OCI-LY7 (cell line): ENCODE data around the gene SPC25. TPM values are rescaled to one million over a fixed set of nuclear protein-coding genes. Genes with fewer than 3 reads are reported as not detected.
"Not testable (repeated sequence)": the region's sequence is repeated elsewhere in the genome, so short reads cannot be mapped to it uniquely, and the experiment has no call there.

Experiments used
- BruUV-seq: library from RNA; stranded (reverse); fragments of 400-500 nt; replicated peaks from 2 replicates; lab custom pipeline; 2021; lab: Mats Ljungman, UMichigan
- CTCF ChIA-PET: fragments of 300-600 bp; sonication (Branson Sonifier 250); formaldehyde crosslinking; loops from one replicate; lab custom pipeline; 2022; ENCODE audit warnings: antibody characterized with exemption; ENCODE audit not compliant: unreplicated experiment; lab: Charles Lee
- POLR2A ChIA-PET: fragments of 300-600 bp; sonication (Branson Sonifier 250); formaldehyde crosslinking; loops from one replicate; lab custom pipeline; 2022; ENCODE audit warnings: antibody characterized with exemption; lab: Charles Lee
- DNase-seq: peaks from one replicate; pipeline ENCODE4 v3.0.0-alpha.2; 2015; ENCODE audit warnings: low spot score
- H2AFZ ChIP-seq: fragments of 200-600 bp; sonication (generic), shearing (Covaris generic); 2 replicates; pipeline ENCODE4 v1.6.1; 2014; ENCODE audit warnings: mild to moderate bottlenecking, antibody characterized with exemption, low read length, moderate library complexity
- H3K27ac ChIP-seq: fragments of 200-600 bp; sonication (generic); 2 replicates; pipeline ENCODE4 v1.5.1; 2014; ENCODE audit warnings: mixed run types, low read depth, mild to moderate bottlenecking, moderate library complexity, low read length, inconsistent platforms; ENCODE audit not compliant: poor library complexity, severe bottlenecking
- H3K36me3 ChIP-seq: fragments of 200-600 bp; sonication (generic); 2 replicates; pipeline ENCODE4 v1.6.1; 2014; ENCODE audit warnings: mild to moderate bottlenecking, antibody characterized with exemption, low read length, moderate library complexity, mixed read lengths; ENCODE audit not compliant: insufficient read depth
- H3K4me1 ChIP-seq: fragments of 200-600 bp; sonication (generic); 2 replicates; pipeline ENCODE4 v1.5.1; 2014; ENCODE audit warnings: mild to moderate bottlenecking, low read length; ENCODE audit not compliant: insufficient read depth, poor library complexity, severe bottlenecking
- H3K4me2 ChIP-seq: fragments of 200-600 bp; sonication (generic); 2 replicates; pipeline ENCODE4 v1.6.1; 2014; ENCODE audit warnings: mild to moderate bottlenecking, low read length
- H3K4me3 ChIP-seq: fragments of 200-600 bp; sonication (generic); 2 replicates; pipeline ENCODE4 v1.5.1; 2014; ENCODE audit warnings: mild to moderate bottlenecking, low read depth, low read length; ENCODE audit not compliant: poor library complexity, severe bottlenecking
- H3K79me2 ChIP-seq: fragments of 200-600 bp; sonication (generic); 2 replicates; pipeline ENCODE4 v1.6.1; 2016; ENCODE audit warnings: low read depth, mild to moderate bottlenecking, low read length, moderate library complexity, mixed read lengths; ENCODE audit not compliant: insufficient read depth
- H3K9me2 ChIP-seq: fragments of 200-600 bp; sonication (generic); 2 replicates; pipeline ENCODE4 v1.6.1; 2016; ENCODE audit warnings: mild to moderate bottlenecking, low read length, mixed read lengths; ENCODE audit not compliant: insufficient read depth
- H3K9me3 ChIP-seq: fragments of 200-600 bp; sonication (generic); 2 replicates; pipeline ENCODE4 v1.6.1; 2014; ENCODE audit warnings: mild to moderate bottlenecking, mixed run types, low read length, mixed read lengths
- H4K20me1 ChIP-seq: fragments of 200-600 bp; sonication (generic); 2 replicates; pipeline ENCODE4 v1.6.1; 2014; ENCODE audit warnings: mild to moderate bottlenecking, antibody characterized with exemption, low read length, moderate library complexity, mixed read lengths; ENCODE audit not compliant: insufficient read depth
- CTCF ChIP-seq: fragments of 200-600 bp; sonication (generic); conservative IDR thresholded peaks from 2 replicates; pipeline ENCODE4 v1.5.1; 2014; ENCODE audit warnings: mild to moderate bottlenecking, antibody characterized with exemption, low read length, moderate library complexity, mixed read lengths
- EZH2phosphoT487 ChIP-seq: fragments of 200-600 bp; sonication (generic); IDR thresholded peaks from 2 replicates; pipeline ENCODE4 v1.6.1; 2018; ENCODE audit warnings: low read depth, borderline replicate concordance, mild to moderate bottlenecking, mixed run types, antibody characterized with exemption, low read length, moderate library complexity, mixed read lengths
- intact Hi-C: fragments of 100-400 bp; cut with micrococcal nuclease; formaldehyde crosslinking; loops from one replicate; pipeline ENCODE4 v1.10.0; 2022; ENCODE audit not compliant: unreplicated experiment
- total RNA-seq, 2 experiments: library from RNA; depleted of rRNA in 1 of 2; stranded (reverse); fragments of >200 nt in 1 of 2; shearing (Covaris generic) in 1 of 2; gene quantifications; 2 replicates each; pipeline ENCODE4 v1.2.3, GENCODE V29; 2014 to 2022

Gene SPC25
- total RNA-seq, 2 experiments from 2014 or later, result 29.3 to 53.1 TPM

DNA sequence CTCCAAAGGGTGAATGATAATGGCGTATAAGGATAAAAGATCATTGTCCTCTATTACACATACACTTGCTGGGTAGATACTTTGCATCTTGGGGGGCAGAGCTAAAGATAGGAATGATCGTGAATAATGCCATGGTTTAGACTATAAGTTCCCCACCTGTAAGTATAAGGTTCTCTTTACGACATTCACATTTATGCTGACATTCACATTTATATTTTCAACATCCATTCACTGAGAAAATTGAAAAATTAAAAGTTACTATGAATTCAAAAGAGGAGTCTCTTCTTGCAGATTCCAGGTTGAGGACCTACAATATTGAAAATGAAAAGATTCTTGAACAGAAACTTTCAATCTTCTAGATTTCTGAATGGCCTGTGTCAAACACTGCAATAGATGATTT is 2.1 kb upstream of the SPC25 start:
- Histone ChIP-seq H4K20me1 (no peaks in the 10 kb centered on the region), H3K79me2 (peaks cover 12% of the 10 kb centered on the region), H3K4me1 (peaks cover 5% of the 10 kb centered on the region), H3K4me2 (no peak overlapping the region), H3K9me3 (no peaks in the 10 kb centered on the region), H2AFZ (no peak overlapping the region), H3K27ac (no peak overlapping the region), H3K4me3 (no peak overlapping the region), H3K36me3 (peaks cover 12% of the 10 kb centered on the region), H3K9me2 (peaks cover 3% of the 10 kb centered on the region; the same call in 1 of the 2 replicates)
- POLR2A ChIA-PET, result interaction anchor here (0.6 kb wide), 1 partner anchor 134 kb away, joined by 3 read pairs; no protein-coding TSS in a partner anchor
- CTCF ChIA-PET, result no interaction called here
- no TSS peak for BruUV-seq
- no peak for TF ChIP-seq EZH2phosphoT487
- no peak for TF ChIP-seq CTCF
- intact Hi-C loops, result loop anchor here (10.0 kb wide), 1 partner anchor 648 kb away; the partner anchor contains the start of gene STK39
- DNase-seq, result no peak

GRCh38 chr2:168889635-168890005 is 610 bp downstream of the SPC25 start:
- TF ChIP-seq CTCF (no peak), EZH2phosphoT487 (no peak)

DNA sequence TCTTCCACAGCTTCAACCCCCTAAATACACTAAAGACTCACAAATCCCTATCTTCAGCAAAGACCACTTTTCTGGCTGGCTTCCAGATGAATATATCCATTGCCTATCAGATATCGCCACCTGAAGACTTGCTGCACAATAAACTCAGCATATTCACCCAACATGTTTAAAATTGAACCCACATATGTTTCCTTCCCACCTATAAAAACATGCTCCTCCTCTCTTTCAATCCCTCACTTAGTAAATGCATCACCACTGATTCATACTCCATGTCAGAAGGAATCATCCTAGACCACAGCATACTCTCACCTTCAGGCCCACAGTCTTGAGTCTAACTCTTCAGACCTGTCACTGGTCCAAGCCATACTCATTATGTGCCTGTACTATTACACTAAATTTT is 5.3 kb downstream of the SPC25 start:
- ChIA-PET POLR2A (no interaction called here), CTCF (no interaction called here)
- H3K79me2 ChIP-seq, result peaks cover 22% of the 10 kb centered on the region
- no peaks in the 10 kb centered on the region for H4K20me1 ChIP-seq
- H3K4me1 ChIP-seq, result peaks cover 5% of the 10 kb centered on the region
- intact Hi-C loops, result no loop called here
- H3K36me3 ChIP-seq, result peaks cover 67% of the 10 kb centered on the region
- no peaks in the 10 kb centered on the region for H3K9me2 ChIP-seq
- no peak overlapping the region for H3K4me3 ChIP-seq
- H3K4me2 ChIP-seq, result no peak overlapping the region
- no TSS peak for BruUV-seq
- TF ChIP-seq CTCF (no peak), EZH2phosphoT487 (no peak)
- H3K27ac ChIP-seq, result no peak overlapping the region
- DNase-seq, result no peak
- H3K9me3 ChIP-seq, result no peaks in the 10 kb centered on the region
- H2AFZ ChIP-seq, result no peak overlapping the region

More at GRCh38 chr2:168889635-168890005, 610 bp downstream of the SPC25 start:
- peak overlapping the region; percentile 93 for H3K4me3 ChIP-seq
- H4K20me1 ChIP-seq, result no peaks in the 10 kb centered on the region
- H3K27ac ChIP-seq, result peak overlapping the region; percentile 49
- no TSS peak for BruUV-seq
- ChIA-PET CTCF (no interaction called here), POLR2A (no interaction called here)
- 0 out of 2 replicates have a peak, but pooled peaks cover 3% of the 10 kb centered on the region for H3K9me2 ChIP-seq
- H3K9me3 ChIP-seq, result no peaks in the 10 kb centered on the region
- peak overlapping the region; percentile 83 for H3K4me2 ChIP-seq
- intact Hi-C loops, result loop anchor here (10.0 kb wide), 1 partner anchor 645 kb away; the partner anchor contains the start of gene STK39
- peaks cover 12% of the 10 kb centered on the region for H3K79me2 ChIP-seq
- peaks cover 5% of the 10 kb centered on the region for H3K4me1 ChIP-seq
- H3K36me3 ChIP-seq, result peaks cover 39% of the 10 kb centered on the region
- peak overlapping the region; percentile 96; the same call in 1 of the 2 replicates for H2AFZ ChIP-seq
- DNase-seq, result peak; percentile 24

DNA sequence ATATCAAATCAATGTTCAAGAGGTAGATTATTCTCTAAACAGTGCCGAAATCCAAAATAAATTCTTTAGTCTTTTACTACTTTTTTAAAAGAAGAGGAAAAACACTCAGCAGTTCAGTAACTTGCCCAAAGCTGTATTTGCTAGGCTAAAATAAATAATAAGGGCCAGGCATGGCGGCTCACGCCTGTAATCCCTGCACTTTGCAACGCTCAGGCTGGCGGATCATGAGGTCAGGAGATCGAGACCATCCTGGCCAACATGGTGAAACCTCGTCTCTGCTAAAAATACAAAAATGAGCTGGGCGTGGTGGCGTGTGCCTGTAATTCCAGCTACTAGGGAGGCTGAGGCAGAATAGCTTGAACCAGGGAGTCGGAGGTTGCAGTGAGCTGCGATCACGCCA is 8.1 kb downstream of the SPC25 start:
- POLR2A ChIA-PET, intact Hi-C loops, H3K4me3 ChIP-seq, H3K9me2 ChIP-seq, H3K4me2 ChIP-seq, H3K9me3 ChIP-seq, CTCF ChIA-PET, H2AFZ ChIP-seq, H3K4me1 ChIP-seq, BruUV-seq, DNase-seq, H4K20me1 ChIP-seq, H3K27ac ChIP-seq: not testable (repeated sequence)
- Histone ChIP-seq H3K79me2 (peaks cover 16% of the 10 kb centered on the region), H3K36me3 (peaks cover 55% of the 10 kb centered on the region)
